ENCODE data around the gene DLGAP1.

- TF ChIP-seq CTCF (IDR thresholded peaks at IDR 0.05) (no peak), POLR2A (IDR thresholded peaks at IDR 0.05) (no peak)
Observed at GRCh38 chr18:3624546-3624934, 830.6 kb downstream of the DLGAP1 start.

All from right lobe of liver (tissue), 4 donors.